HEK293T (cell line): ENCODE measurements around the gene ZFR.
"Not testable (repeated sequence)": the region's sequence is repeated elsewhere in the genome, so short reads cannot be mapped to it uniquely, and the experiment has no call there.

ENCODE experiments used
- CTCF ChIA-PET: fragments of 350-600 bp; formaldehyde crosslinking; extraction: SDS; loops from one replicate; lab custom pipeline; 2021; ENCODE audit warnings: antibody characterized with exemption, inconsistent platforms; lab: Yijun Ruan, JAX
- POLR2A ChIA-PET: fragments of 350-600 bp; formaldehyde crosslinking; extraction: SDS; loops from one replicate; lab custom pipeline; 2020; ENCODE audit warnings: antibody characterized with exemption, inconsistent platforms; lab: Yijun Ruan, JAX
- DNase-seq: peaks from one replicate; pipeline ENCODE4 v3.0.0; 2012; ENCODE audit warnings: mixed read lengths; ENCODE audit errors: extremely low spot score
- ARNT ChIP-seq: fragments of 450-650 bp; IDR thresholded peaks from 2 replicates; pipeline ENCODE4 v1.6.1; 2017; ENCODE audit warnings: mild to moderate bottlenecking
- BHLHE40 ChIP-seq: fragments of 450-650 bp; IDR thresholded peaks from 2 replicates; pipeline ENCODE4 v1.6.1; 2016; ENCODE audit warnings: mild to moderate bottlenecking, moderate library complexity, borderline replicate concordance
- CTBP1 ChIP-seq: fragments of 450-650 bp; IDR thresholded peaks from 2 replicates; pipeline ENCODE4 v1.6.1; 2016; ENCODE audit warnings: borderline replicate concordance
- ELF4 ChIP-seq: fragments of 450-650 bp; IDR thresholded peaks from 2 replicates; pipeline ENCODE4 v1.6.1; 2017; ENCODE audit warnings: antibody characterized with exemption
- FOXA1 ChIP-seq: fragments of 450-650 bp; IDR thresholded peaks from 2 replicates; pipeline ENCODE4 v1.6.1; 2016; ENCODE audit warnings: mild to moderate bottlenecking
- FOXK2 ChIP-seq: fragments of 450-650 bp; IDR thresholded peaks from 2 replicates; pipeline ENCODE4 v1.6.1; 2016; ENCODE audit warnings: mild to moderate bottlenecking
- FOXM1 ChIP-seq: fragments of 450-650 bp; IDR thresholded peaks from 2 replicates; pipeline ENCODE4 v1.6.1; 2017; ENCODE audit warnings: mild to moderate bottlenecking, borderline replicate concordance
- HDGF ChIP-seq: fragments of 450-650 bp; IDR thresholded peaks from 2 replicates; pipeline ENCODE4 v1.6.1; 2017; ENCODE audit warnings: antibody characterized with exemption, borderline replicate concordance
- L3MBTL2 ChIP-seq: fragments of 450-650 bp; conservative IDR thresholded peaks from 2 replicates; pipeline ENCODE4 v1.6.1; 2016; ENCODE audit warnings: mild to moderate bottlenecking
- LEF1 ChIP-seq: fragments of 450-650 bp; IDR thresholded peaks from 2 replicates; pipeline ENCODE4 v1.6.1; 2017; ENCODE audit warnings: mild to moderate bottlenecking, borderline replicate concordance
- NFRKB ChIP-seq: fragments of 450-650 bp; IDR thresholded peaks from 2 replicates; pipeline ENCODE4 v1.6.1; 2016; ENCODE audit warnings: mild to moderate bottlenecking, moderate library complexity
- SP1 ChIP-seq: fragments of 450-650 bp; IDR thresholded peaks from 2 replicates; pipeline ENCODE4 v1.6.1; 2017
- SUZ12 ChIP-seq: fragments of 450-650 bp; IDR thresholded peaks from 2 replicates; pipeline ENCODE4 v1.6.1; 2016; ENCODE audit warnings: mild to moderate bottlenecking
- TARDBP ChIP-seq: fragments of 450-650 bp; IDR thresholded peaks from 2 replicates; pipeline ENCODE4 v1.6.1; 2016
- ZNF384 ChIP-seq: fragments of 450-650 bp; IDR thresholded peaks from 2 replicates; pipeline ENCODE4 v1.6.1; 2016
- TF ChIP-seq, protein P1 (sequence below): fragments of 450-650 bp; IDR thresholded peaks from 2 replicates; pipeline ENCODE4 v1.6.1; 2016

The ZFR gene

DNA sequence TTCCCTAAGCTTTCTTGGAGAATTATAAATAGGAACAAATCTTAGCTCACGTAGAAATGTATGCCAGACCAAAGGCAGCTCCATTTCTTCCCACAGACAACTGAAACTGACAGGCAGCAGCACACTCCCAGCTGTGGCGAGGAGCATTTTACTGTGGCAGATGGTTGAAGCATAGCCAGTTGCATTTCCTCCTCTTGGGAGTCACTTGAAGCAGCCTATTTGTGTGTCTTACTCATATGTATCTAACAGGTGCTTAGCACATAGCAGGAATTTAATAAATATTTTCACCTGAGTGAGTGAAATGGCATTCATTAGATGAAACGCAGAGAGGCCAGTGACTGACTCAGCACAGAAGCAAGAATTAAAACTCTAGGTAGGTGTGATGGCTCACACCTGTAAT lies 119.5 kb downstream of the ZFR start:
- CTCF ChIA-PET: interaction anchor here (1.0 kb wide), 1 partner anchor 93 kb away, joined by 6 read pairs; no protein-coding TSS in a partner anchor
- TF ChIP-seq ARNT: no peak
- TF ChIP-seq ELF4: no peak
- TF ChIP-seq LEF1: no peak
- TF ChIP-seq, protein P1, sequence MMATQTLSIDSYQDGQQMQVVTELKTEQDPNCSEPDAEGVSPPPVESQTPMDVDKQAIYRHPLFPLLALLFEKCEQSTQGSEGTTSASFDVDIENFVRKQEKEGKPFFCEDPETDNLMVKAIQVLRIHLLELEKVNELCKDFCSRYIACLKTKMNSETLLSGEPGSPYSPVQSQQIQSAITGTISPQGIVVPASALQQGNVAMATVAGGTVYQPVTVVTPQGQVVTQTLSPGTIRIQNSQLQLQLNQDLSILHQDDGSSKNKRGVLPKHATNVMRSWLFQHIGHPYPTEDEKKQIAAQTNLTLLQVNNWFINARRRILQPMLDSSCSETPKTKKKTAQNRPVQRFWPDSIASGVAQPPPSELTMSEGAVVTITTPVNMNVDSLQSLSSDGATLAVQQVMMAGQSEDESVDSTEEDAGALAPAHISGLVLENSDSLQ: no peak
- no peak for TF ChIP-seq NFRKB
- TF ChIP-seq HDGF: no peak
- TF ChIP-seq FOXK2: no peak
- no peak for TF ChIP-seq BHLHE40
- TF ChIP-seq FOXM1: no peak
- no peak for TF ChIP-seq SUZ12
- TF ChIP-seq FOXA1: no peak
- no peak for TF ChIP-seq SP1
- no peak for TF ChIP-seq CTBP1
- TF ChIP-seq ZNF384: no peak
- DNase-seq: no peak
- POLR2A ChIA-PET: no interaction called here

DNA sequence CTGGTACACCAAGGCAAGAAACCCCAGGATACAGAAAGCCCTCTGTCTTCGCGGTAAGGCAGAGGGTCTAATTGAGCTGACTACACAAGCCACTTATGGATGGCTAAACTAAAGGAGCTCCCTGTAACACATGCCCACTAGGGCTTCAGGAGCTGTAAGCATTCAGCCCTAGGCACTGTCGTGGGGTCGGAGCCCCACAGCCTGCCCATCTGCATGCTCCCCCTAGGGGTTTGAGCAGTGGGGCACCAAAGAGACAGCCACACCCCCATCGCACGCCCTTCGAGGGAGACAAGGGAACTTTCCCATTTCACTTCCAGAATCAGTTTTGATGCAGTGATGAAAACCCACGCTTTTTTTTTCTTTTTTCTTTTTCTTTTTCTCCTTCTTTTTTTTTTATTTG lies 120.8 kb downstream of the ZFR start:
- no peak for DNase-seq
- ChIA-PET POLR2A (no interaction called here), CTCF (no interaction called here)
- TF ChIP-seq NFRKB (no peak), CTBP1 (no peak), FOXM1 (no peak), L3MBTL2 (no peak), ARNT (no peak), LEF1 (no peak), FOXK2 (no peak), FOXA1 (no peak), HDGF (no peak), SUZ12 (no peak), ELF4 (no peak), TARDBP (no peak), SP1 (no peak)

DNA sequence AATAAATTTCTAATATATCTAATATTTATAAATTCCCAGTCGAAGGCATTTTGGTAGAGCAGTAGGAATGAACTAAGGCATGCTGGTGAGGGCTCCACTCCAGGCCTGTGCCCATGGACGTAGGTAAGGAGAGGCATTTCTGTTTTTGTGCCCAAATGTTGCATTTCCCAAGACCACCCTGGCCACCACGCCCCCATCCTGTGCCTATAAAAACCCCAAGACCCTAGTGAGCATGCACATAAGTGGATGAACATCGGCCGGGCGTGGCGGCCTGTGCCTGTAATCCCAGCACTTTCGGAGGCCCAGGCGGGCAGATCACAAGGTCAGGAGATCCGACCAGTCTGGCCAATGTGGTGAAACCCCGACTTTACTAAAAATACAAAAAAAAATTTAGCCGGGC lies 121.7 kb downstream of the ZFR start:
- ChIA-PET POLR2A (no interaction called here), CTCF (no interaction called here)
- no peak for TF ChIP-seq FOXM1
- TF ChIP-seq ARNT: no peak
- no peak for DNase-seq

DNA sequence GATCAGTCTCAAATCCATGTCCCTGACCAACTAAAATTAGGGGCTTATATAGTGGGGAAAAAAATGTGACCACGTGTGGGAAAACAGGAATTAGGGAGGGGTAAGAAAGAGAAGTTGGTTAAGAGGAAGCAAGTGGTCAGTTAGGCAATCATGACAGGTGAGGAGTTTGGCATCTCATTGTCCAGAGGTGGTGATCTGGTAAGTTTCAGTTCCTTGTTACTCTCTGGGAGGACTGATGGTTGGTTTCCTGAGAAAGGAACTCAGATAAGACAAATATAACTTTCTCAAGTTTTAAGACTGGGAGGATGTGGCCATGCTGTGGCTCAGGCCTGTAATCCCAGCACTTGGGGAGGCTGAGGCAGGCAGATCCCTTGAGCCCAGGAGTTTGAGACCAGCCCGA lies 122.8 kb downstream of the ZFR start:
- CTCF ChIA-PET, POLR2A ChIA-PET, DNase-seq: not testable (repeated sequence)

DNA sequence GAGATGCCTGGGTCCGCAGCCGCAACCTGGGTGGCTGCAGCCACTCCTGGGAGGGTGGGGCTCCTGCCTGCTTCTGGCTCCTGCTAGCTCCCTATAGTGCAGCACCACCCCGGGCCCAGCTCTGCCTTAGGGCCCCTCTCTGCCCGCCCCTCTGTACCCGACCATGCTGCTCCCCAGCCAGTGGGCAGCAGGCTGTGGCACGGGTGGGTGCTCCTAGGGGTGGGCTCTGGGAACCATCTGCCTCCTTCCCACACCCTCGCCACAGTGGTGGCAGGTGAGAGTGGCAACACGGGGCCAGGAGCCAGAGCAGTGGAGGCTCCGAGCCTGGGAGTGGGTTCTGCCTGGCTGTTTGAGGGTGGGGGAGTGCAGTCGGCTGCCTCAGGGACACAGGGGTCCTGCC lies 124.0 kb downstream of the ZFR start:
- no peak for DNase-seq
- POLR2A ChIA-PET: no interaction called here
- TF ChIP-seq ELF4: no peak
- TF ChIP-seq SUZ12: no peak
- no peak for TF ChIP-seq FOXA1
- no peak for TF ChIP-seq ARNT
- no peak for TF ChIP-seq LEF1
- no peak for TF ChIP-seq CTBP1
- no peak for TF ChIP-seq ZNF384
- TF ChIP-seq NFRKB: no peak
- TF ChIP-seq FOXK2: no peak
- no peak for TF ChIP-seq BHLHE40
- TF ChIP-seq, protein P1: no peak
- CTCF ChIA-PET: no interaction called here

DNA sequence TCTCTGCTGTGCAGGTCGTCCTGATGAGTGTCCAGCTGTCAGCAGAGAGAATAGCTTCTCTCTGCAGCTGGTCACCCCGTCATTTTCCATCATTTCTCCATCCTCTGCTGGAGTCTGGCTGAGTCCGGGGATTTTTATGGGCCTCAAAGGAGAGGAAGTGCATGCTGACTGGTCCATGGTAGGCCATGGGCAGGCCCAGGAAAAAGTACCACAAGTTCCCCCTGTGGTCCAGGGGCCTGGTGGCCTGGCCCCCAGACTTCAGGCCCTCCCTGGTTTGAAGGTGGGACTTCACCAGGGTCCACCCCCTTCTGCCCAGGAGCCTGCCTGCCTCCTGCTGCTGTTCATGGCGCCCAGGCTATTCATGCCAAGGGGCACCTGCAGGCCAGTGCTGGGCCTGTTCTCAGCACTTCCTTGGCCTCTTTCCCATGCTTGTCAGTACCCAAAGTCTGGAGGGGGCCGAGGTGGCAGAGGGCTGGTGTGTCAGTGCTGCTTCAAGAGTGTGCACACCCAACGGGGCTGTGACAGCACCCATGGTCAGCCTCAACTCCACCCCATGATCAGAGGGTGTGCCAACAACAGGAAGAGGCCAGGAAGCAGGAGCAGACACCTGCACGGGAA lies 124.5 kb downstream of the ZFR start:
- no peak for DNase-seq
- CTCF ChIA-PET: interaction anchor here (0.7 to 1.6 kb wide), 5 partner anchors 9 to 149 kb away, joined by 3 to 7 read pairs (median 4); no protein-coding TSS in a partner anchor
- POLR2A ChIA-PET: no interaction called here
- TF ChIP-seq LEF1 (no peak), L3MBTL2 (no peak), TARDBP (no peak), FOXK2 (no peak), BHLHE40 (no peak), CTBP1 (no peak), FOXA1 (no peak), NFRKB (no peak), ZNF384 (no peak), FOXM1 (no peak), SP1 (no peak), ELF4 (no peak), HDGF (no peak), SUZ12 (no peak), ARNT (no peak)
- TF ChIP-seq, protein P1: no peak

DNA sequence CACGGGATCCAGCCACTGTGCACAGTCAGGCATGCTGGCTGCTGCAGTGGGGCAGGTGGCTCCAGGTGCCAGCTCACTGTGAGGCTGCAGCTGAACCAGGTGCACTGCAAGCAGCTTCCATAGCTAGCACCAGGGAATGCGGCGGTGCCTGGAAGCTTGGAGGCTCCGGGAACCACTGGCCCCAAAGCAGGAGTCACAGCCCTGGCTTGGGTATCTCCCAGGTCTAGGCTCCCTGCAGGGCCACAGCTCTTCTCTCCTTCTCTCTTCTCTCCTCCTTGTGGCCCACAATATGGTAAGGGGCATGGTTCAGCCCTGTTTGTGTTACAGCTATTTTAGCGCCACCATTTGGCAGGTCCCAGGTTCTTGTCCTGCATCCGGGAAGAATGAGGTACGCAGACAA lies 125.1 kb downstream of the ZFR start:
- ChIA-PET CTCF (interaction anchor here (0.6 to 1.6 kb wide), 6 partner anchors 9 to 148 kb away, joined by 3 to 7 read pairs (median 4); no protein-coding TSS in a partner anchor), POLR2A (no interaction called here)
- no peak for DNase-seq
- TF ChIP-seq BHLHE40 (no peak), HDGF (no peak), SUZ12 (no peak), NFRKB (no peak), ELF4 (no peak), FOXM1 (no peak), SP1 (no peak), ZNF384 (no peak), TARDBP (no peak), ARNT (no peak), FOXA1 (no peak), CTBP1 (no peak), L3MBTL2 (no peak), FOXK2 (no peak), LEF1 (no peak)
- TF ChIP-seq, protein P1: no peak
